Measurements from ENCODE around the gene ZNF343. TPM values are rescaled to one million over a fixed set of nuclear protein-coding genes. Genes with fewer than 3 reads are reported as not detected.
"Not testable (repeated sequence)": the region's sequence is repeated elsewhere in the genome, so short reads cannot be mapped to it uniquely, and the experiment has no call there.

ZNF343 gene
- total and polyA plus RNA-seq, 7 donors, result 3.0 to 16.3 (median 10.7) TPM

GRCh38 chr20:2535711-2536559 lies 27.2 kb upstream of the ZNF343 start:
- Histone ChIP-seq H3K4me1 (no peaks in the 10 kb centered on the region), H3K36me3 (no peaks in the 10 kb centered on the region), H3K27ac (no peak overlapping the region), H3K9me3 (no peaks in the 10 kb centered on the region), H3K4me3 (no peak overlapping the region), H3K27me3 (peaks cover 0 to 24% (median 7%) of the 10 kb centered on the region in 3 donors)
- intact Hi-C loops (cut with DNase I), result no loop called here
- TF ChIP-seq EP300 (IDR thresholded peaks at IDR 0.05), result no peak
- TF ChIP-seq POLR2AphosphoS5 (IDR thresholded peaks at IDR 0.05), result no peak
- TF ChIP-seq POLR2A (IDR thresholded peaks at IDR 0.05), result no peak
- TF ChIP-seq, protein P1, sequence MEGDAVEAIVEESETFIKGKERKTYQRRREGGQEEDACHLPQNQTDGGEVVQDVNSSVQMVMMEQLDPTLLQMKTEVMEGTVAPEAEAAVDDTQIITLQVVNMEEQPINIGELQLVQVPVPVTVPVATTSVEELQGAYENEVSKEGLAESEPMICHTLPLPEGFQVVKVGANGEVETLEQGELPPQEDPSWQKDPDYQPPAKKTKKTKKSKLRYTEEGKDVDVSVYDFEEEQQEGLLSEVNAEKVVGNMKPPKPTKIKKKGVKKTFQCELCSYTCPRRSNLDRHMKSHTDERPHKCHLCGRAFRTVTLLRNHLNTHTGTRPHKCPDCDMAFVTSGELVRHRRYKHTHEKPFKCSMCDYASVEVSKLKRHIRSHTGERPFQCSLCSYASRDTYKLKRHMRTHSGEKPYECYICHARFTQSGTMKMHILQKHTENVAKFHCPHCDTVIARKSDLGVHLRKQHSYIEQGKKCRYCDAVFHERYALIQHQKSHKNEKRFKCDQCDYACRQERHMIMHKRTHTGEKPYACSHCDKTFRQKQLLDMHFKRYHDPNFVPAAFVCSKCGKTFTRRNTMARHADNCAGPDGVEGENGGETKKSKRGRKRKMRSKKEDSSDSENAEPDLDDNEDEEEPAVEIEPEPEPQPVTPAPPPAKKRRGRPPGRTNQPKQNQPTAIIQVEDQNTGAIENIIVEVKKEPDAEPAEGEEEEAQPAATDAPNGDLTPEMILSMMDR (IDR thresholded peaks at IDR 0.05), result no peak
- 73 to 86% methylated on average over 12 of the region's 12 CpGs for WGBS, 2 donors
- no peak for DNase-seq

DNA sequence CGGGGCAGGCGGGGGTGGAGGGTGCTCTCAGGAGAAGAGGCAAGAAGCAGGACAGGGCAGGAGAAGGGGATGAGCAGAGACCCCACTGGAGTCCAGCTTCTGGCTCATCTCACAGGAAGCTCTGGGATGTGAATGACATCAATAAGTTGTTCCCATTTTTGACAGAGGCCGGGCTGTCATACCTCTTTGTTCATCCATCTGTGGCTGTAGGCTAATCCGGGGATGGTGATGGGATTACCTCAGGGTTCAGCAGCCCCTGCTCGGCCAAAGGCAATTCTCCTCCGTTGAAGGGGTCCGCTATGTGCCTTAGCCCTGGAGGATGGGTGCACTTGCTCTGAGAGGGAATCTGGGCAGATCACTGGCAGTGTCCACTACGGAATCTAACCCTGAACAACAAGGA lies 24.4 kb upstream of the ZNF343 start:
- H3K27me3 ChIP-seq, result peaks cover 0 to 16% (median 7%) of the 10 kb centered on the region in 3 donors
- no peak overlapping the region for H3K27ac ChIP-seq
- no peak for DNase-seq
- H3K36me3 ChIP-seq, result no peaks in the 10 kb centered on the region
- intact Hi-C loops (cut with DNase I), result no loop called here
- 91 to 93% methylated on average over 8 of the region's 8 CpGs for WGBS, 2 donors
- H3K4me1 ChIP-seq, result no peaks in the 10 kb centered on the region
- no peak for TF ChIP-seq POLR2AphosphoS5 (IDR thresholded peaks at IDR 0.05)
- H3K9me3 ChIP-seq, result no peaks in the 10 kb centered on the region
- H3K4me3 ChIP-seq, result no peak overlapping the region

DNA sequence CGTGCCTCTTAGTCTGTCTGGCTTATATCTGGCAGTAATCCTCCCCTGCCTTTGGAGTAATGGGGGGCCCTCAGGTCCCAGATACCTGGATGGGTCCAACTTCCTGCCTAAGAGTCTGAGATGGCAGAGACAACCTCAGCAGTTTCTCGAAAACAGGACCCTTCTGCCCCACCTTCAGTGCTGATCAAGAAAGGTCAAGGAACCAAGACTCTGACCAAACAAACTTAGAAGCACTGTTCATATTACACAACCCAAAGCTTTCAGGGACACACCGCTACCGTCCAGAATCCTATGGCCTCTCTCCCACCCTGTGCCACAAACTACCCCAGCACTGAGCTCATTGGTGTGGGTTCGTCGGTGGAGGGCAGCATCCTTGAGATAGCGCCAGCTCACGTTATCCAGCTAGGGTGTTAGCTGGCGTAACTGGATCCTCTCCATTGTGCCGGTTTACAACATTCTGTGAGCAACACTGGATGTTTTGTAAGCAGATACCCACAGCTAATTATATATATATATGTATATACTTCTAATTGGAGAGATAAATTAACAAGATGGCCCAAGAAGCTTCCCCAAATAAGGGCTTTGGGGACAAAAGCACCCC lies 20.1 kb upstream of the ZNF343 start:
- intact Hi-C loops (cut with DNase I), result loop anchor here (5.0 to 10.0 kb wide), 2 partner anchors 224 to 466 kb away; no protein-coding TSS in a partner anchor
- 81% methylated on average over 10 of the region's 10 CpGs for WGBS, 2 donors
- TF ChIP-seq POLR2AphosphoS5 (IDR thresholded peaks at IDR 0.05) (no peak), POLR2A (IDR thresholded peaks at IDR 0.05) (no peak), EP300 (IDR thresholded peaks at IDR 0.05) (no peak)

GRCh38 chr20:2527762-2528161 lies 19.0 kb upstream of the ZNF343 start:
- 88 to 91% methylated on average over 6 of the region's 6 CpGs for WGBS, 2 donors
- DNase-seq, result no peak

More for the DNA sequence above, 20.1 kb upstream of the ZNF343 start:
- no peak overlapping the region for H3K27ac ChIP-seq
- H3K27me3 ChIP-seq, result no peaks in the 10 kb centered on the region
- no peaks in the 10 kb centered on the region for H3K9me3 ChIP-seq
- no peaks in the 10 kb centered on the region for H3K36me3 ChIP-seq
- H3K4me3 ChIP-seq, result no peak overlapping the region
- peaks cover 0 to 6% (median 5%) of the 10 kb centered on the region in 4 donors for H3K4me1 ChIP-seq
- no peak for DNase-seq

GRCh38 chr20:2526218-2526583 lies 17.5 kb upstream of the ZNF343 start:
- H3K4me3 ChIP-seq, H3K36me3 ChIP-seq, H3K9me3 ChIP-seq, DNase-seq, H3K27me3 ChIP-seq: not testable (repeated sequence)
- WGBS, 2 donors, result 71 to 94% methylated on average over 5 of the region's 5 CpGs
- intact Hi-C loops (cut with DNase I), result loop anchor here (5.0 to 10.0 kb wide), 2 partner anchors 226 to 469 kb away; no protein-coding TSS in a partner anchor
- H3K27ac ChIP-seq, result peak overlapping the region in 2 of 4 donors; percentile 87 to 91
- peaks cover 0 to 11% (median 5%) of the 10 kb centered on the region in 4 donors for H3K4me1 ChIP-seq

More at GRCh38 chr20:2527762-2528161, 19.0 kb upstream of the ZNF343 start:
- Histone ChIP-seq H3K4me1 (peaks cover 0 to 11% (median 5%) of the 10 kb centered on the region in 4 donors), H3K36me3 (no peaks in the 10 kb centered on the region), H3K4me3 (no peak overlapping the region), H3K9me3 (no peaks in the 10 kb centered on the region), H3K27ac (no peak overlapping the region), H3K27me3 (no peaks in the 10 kb centered on the region)
- intact Hi-C loops (cut with DNase I), result loop anchor here (5.0 to 10.0 kb wide), 2 partner anchors 225 to 467 kb away; no protein-coding TSS in a partner anchor
- TF ChIP-seq EP300 (IDR thresholded peaks at IDR 0.05) (no peak), POLR2A (IDR thresholded peaks at IDR 0.05) (no peak), POLR2AphosphoS5 (IDR thresholded peaks at IDR 0.05) (no peak)
- TF ChIP-seq, protein P1 (IDR thresholded peaks at IDR 0.05), result no peak
